Rectal smooth muscle tissue (tissue), 1 donor: ENCODE results near the gene KCNG2.

Source experiments
- H3K27ac ChIP-seq: one replicate; pipeline ENCODE4 v1.7.0; 2013; ENCODE audit warnings: low read depth, low read length, inconsistent platforms
- H3K27me3 ChIP-seq: one replicate; pipeline ENCODE4 v1.7.0; 2013; ENCODE audit warnings: low read length; ENCODE audit not compliant: control insufficient read depth, insufficient read depth
- H3K36me3 ChIP-seq: one replicate; pipeline ENCODE4 v1.7.0; 2013; ENCODE audit warnings: low read length; ENCODE audit not compliant: control insufficient read depth, insufficient read depth
- H3K4me1 ChIP-seq: one replicate; pipeline ENCODE4 v1.7.0; 2013; ENCODE audit warnings: low read length; ENCODE audit not compliant: control insufficient read depth, insufficient read depth
- H3K4me3 ChIP-seq: one replicate; pipeline ENCODE4 v1.7.0; 2013; ENCODE audit warnings: low read length
- H3K9ac ChIP-seq: one replicate; pipeline ENCODE4 v1.7.0; 2013; ENCODE audit warnings: low read length

Gene KCNG2

DNA sequence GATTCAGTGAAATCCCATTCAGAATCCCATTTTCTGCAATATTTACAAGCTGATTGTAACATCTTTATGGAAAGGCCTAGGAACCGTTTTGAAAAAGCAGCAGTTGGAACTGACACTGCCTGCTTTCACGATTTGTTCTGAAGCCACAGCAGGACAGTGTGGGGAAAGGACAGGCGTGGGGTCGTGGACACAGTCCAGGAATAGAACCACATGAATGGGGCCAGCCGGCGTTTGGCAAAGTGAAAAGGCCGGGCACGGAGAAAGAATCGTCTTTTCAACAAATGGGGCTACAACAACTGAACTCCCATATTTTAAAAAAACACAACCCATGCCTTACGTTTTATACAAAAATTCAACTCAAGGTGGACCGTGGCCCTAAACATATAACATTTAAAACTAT lies 84.0 kb downstream of the KCNG2 start:
- H3K27me3 ChIP-seq: no peaks in the 10 kb centered on the region
- H3K36me3 ChIP-seq: no peaks in the 10 kb centered on the region
- no peaks in the 10 kb centered on the region for H3K4me1 ChIP-seq
- no peak overlapping the region for H3K9ac ChIP-seq
- H3K27ac ChIP-seq: no peak overlapping the region
- H3K4me3 ChIP-seq: no peak overlapping the region

DNA sequence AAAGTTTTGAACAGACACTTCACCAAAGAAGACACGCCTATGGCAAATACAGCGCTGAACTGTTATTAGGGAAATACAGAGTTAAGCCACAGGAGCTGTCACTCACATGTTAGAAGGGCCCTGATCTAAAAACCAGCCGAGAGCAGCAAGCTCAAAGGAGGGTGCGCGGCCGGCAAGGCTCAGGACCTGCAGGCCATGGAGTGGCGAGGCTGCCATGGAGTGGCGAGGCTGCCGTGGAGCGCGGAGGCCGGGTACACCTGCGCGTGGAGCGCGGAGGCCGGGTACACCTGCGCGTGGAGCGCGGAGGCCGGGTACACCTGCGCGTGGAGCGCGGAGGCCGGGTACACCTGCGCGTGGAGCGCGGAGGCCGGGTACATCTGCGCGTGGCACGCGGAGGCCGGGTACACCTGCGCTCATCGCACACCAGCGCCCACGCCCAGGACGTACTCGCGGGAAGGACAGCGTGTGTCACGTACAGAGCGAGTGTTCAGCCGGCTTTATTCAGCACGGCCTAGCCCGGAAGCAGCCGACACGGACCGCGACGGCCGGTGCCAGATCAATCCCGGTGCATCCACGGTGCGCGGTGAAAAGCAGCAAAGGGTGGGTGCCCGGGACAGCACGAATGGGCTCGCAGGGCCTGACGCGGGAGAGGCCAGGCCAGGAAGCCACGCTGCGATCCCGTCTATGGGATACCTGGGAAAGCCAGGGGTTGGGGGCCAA lies 84.9 kb downstream of the KCNG2 start:
- no peak overlapping the region for H3K4me3 ChIP-seq
- H3K36me3 ChIP-seq: no peaks in the 10 kb centered on the region
- H3K9ac ChIP-seq: no peak overlapping the region
- H3K27ac ChIP-seq: no peak overlapping the region
- no peaks in the 10 kb centered on the region for H3K27me3 ChIP-seq
- no peaks in the 10 kb centered on the region for H3K4me1 ChIP-seq

DNA sequence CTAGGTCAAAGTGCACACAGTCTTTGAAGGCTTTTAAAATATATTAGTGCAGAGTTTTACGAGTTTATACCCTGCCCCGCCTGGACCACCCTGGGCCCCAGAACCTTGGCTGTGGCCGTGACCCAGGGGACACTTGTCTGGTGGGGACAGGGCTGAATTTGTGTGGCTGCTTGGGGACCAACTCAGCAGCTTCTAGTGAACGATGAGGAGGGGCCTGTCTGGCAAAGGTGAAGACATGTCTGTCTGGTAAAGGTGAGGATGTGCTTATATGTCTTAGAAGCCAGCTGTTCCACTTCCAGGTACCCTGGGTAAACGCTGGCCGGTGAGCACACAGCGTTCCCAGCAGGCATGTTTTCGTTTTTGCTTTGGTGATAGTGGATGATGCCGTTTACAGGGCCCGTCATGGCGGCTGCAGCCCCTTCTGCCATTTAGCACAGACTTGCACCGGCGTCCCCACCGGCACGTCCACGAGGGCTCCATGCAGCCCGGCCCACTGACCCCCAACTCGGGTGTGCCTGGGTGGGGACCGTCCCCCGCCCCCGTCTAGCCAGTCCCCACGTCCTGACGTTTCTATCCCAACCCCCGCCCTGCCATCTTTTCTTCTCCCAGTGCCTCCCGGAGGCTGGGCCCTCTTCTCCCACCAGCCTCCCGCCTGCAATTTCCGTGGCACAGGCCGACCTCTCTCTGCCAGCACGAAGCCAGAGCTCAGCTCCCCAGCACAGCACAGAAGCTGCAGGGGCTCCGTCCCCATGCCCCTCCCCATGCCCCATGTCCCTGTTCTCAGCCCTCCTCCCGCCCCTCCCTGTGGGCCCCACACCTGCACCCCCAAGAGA lies 85.9 kb downstream of the KCNG2 start:
- no peak overlapping the region for H3K4me3 ChIP-seq
- H3K4me1 ChIP-seq: no peaks in the 10 kb centered on the region
- no peaks in the 10 kb centered on the region for H3K27me3 ChIP-seq
- H3K27ac ChIP-seq: no peak overlapping the region
- no peak overlapping the region for H3K9ac ChIP-seq
- no peaks in the 10 kb centered on the region for H3K36me3 ChIP-seq

DNA sequence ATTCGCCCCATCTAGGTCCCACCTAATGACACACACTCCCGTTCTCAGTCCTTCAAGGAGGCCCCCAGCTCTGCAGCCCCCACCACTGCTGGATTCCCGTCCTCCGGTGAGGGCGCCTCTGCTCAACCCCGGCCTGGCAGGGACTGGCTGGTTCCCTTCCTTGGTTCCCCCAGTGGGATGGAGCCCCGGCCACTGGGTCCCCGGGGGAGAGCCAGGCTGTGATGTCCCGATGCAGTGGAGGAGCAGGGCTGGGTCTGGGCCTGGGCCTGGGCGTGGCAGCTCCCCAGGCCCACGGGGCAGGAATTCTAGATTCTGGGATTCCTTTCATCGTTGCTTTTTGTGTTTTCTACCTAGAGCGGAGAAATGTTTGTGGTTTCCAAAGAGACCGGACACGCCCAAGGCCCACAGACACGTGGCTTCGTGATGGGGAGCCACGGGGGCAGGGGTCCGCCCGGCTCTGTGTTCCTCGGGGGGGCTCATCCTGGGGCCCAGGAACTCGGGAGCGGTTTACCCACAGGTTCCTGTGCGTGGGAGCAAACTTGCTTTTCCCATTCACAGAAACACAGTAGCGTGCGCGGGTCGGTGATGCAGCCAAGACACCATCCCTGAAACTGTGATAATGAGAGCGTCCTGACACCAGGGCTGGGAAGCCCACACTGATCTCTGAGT lies 86.7 kb downstream of the KCNG2 start:
- H3K4me3 ChIP-seq: no peak overlapping the region
- H3K27ac ChIP-seq: no peak overlapping the region
- H3K9ac ChIP-seq: no peak overlapping the region
- H3K4me1 ChIP-seq: no peaks in the 10 kb centered on the region
- no peaks in the 10 kb centered on the region for H3K36me3 ChIP-seq
- H3K27me3 ChIP-seq: no peaks in the 10 kb centered on the region

DNA sequence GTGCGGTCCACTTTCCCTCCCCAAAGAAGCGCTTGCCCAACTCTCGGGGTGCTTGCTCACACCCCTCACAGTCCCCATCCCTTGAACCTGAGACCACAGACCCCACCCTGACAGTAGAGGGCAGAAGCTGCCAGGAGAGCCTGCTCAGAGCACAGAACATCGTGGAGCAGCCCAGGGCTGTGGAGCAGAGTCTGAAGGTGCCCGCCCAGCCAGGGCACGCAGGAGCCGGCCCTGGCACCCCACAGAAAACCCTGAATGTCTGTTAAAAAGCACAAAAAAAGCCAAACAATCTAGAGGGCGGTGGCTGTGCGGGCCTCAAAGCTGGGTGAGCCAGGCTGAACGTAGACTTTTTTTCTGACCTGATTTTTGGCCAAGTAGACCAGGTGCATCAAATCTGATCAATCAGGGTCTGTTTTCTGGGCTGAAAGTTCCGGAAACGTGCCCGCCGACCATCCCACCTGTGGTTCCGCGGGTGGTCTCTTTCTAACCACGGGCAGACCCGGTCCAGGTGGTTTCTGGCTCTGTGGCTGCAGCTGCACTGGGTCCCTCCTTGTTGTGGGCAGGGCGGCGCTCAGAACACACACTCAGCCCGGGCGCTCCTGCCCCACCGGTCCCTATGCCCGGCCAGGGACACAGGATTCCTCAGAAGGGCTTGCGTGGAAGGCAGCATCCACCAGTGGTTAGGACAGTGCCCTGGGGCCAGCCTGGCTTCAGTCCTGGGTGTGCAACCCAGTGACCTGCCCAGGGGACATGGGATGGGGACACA lies 87.4 kb downstream of the KCNG2 start:
- Histone ChIP-seq H3K4me3 (no peak overlapping the region), H3K36me3 (no peaks in the 10 kb centered on the region), H3K4me1 (no peaks in the 10 kb centered on the region), H3K27me3 (no peaks in the 10 kb centered on the region), H3K9ac (no peak overlapping the region), H3K27ac (no peak overlapping the region)

DNA sequence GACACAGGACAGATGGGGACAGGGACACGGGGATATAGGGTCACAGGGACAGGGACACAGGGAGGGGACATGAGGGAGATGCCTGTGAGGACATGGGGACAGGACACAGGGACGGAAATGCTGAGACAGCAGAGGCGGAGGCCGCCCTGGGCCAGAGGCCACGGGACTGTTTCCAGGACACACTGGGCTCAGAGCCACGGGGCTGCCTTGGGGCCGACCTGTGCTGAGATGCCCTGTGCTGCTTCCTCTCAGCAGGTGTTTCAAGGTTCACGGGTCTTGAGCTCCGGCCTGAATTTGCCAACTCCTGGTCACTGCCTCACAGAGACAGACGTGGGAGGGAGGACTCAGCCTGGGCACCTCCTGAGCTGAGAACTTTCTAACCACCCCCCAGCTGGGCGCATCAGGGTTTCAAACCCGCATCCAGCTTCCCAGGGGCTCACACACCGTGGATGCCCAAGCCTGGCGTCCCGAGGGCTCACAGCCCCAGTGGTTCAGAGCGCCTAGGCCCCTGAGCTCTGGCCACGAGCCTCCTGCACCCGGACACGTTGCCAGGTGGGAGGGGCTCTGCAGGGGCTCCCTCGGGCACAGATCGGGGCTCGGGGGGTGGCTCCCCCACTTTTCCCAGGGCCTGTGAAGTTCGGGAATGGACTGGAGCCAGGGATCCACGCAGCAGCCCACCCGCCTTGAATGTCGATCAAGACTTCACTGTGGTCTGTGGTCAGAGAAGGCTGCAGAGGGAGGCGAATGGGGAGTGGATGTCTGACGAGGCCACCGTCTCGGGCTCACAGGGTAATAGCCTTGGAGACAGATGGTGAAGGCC lies 89.7 kb downstream of the KCNG2 start:
- H3K27me3 ChIP-seq: no peaks in the 10 kb centered on the region
- H3K4me1 ChIP-seq: no peaks in the 10 kb centered on the region
- H3K4me3 ChIP-seq: no peak overlapping the region
- no peaks in the 10 kb centered on the region for H3K36me3 ChIP-seq
- H3K9ac ChIP-seq: no peak overlapping the region
- no peak overlapping the region for H3K27ac ChIP-seq

DNA sequence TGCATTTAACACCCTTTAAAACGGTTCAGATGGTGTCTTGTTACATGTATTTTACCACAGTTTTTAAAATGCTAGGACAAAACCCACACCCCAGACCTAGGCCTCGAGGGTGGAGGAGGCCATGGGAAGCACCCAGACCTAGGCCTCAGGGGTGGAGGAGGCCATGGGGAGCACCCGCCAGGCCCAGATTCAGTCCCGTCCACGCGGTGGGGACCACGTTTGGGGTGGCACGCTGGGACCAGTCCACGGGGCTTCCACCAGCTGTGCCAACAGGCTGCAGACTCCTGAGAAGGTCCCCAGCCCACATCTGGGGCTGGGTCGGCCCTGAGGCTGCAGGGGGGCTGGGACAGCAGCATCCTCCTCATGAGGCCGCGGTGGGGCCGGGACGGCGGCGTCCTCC lies 90.3 kb downstream of the KCNG2 start:
- no peaks in the 10 kb centered on the region for H3K36me3 ChIP-seq
- H3K9ac ChIP-seq: no peak overlapping the region
- no peaks in the 10 kb centered on the region for H3K27me3 ChIP-seq
- no peak overlapping the region for H3K27ac ChIP-seq
- no peak overlapping the region for H3K4me3 ChIP-seq
- H3K4me1 ChIP-seq: no peaks in the 10 kb centered on the region

DNA sequence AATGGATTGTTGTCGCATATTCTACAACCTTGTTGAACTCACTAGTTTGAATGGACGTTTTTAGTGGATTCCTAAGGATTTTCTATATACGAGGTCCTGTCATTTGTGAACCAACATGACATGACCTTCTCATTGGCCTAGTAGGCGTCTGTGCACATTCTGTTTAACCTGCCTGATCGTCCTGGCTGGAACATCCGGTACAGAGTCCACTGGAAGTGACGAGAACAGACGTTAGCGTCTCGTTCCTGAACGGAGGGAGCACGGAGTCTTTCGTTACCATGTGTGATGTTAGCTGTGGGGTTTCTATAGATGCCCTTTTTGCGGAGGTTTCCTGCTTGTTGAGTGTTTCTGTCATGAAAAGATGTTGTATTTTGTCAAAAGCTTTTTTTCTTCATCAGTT lies 91.8 kb downstream of the KCNG2 start:
- H3K27me3 ChIP-seq: no peaks in the 10 kb centered on the region
- no peak overlapping the region for H3K9ac ChIP-seq
- H3K27ac ChIP-seq: no peak overlapping the region
- no peak overlapping the region for H3K4me3 ChIP-seq
- no peaks in the 10 kb centered on the region for H3K4me1 ChIP-seq
- no peaks in the 10 kb centered on the region for H3K36me3 ChIP-seq

DNA sequence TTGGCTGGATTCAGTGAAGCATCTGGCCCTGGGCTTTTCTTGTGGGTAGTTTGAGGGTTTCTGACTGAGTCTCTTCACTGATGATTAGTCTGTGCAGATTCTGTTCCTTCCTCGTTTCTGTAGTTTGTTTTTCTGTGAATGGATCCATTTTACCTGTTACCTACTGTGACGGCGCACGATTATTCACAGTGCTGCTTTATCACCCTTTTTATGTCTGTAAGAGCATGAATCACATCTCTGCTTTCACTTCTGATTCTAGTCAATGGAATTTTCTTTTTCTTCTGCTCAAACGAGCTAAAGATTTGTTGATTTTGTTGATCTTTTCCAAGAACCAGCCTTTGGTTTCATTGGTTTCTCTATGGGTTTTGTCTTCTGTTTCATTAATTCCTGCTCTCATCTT lies 92.9 kb downstream of the KCNG2 start:
- Histone ChIP-seq H3K4me1 (no peaks in the 10 kb centered on the region), H3K36me3 (no peaks in the 10 kb centered on the region), H3K4me3 (no peak overlapping the region), H3K27me3 (no peaks in the 10 kb centered on the region), H3K9ac (no peak overlapping the region), H3K27ac (no peak overlapping the region)

DNA sequence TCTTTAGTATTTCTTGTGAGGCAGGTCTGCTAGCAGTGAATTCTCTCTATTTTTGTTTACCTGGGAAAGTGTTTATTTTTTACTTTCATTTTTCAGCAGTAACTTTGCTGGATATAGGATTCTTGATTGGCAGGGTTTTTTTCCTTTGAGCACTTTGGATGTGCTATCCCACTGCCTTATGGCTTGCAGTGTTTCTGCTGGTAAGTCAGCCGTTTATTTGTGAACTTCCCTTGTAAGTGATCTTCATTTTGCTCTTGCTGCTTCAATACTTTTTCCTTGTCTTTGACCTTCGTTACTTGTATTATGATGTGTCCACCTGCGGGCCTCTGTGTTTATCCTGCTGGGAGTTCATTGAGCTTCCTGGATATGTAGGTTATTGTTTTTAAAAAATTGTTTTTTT lies 99.0 kb downstream of the KCNG2 start:
- no peaks in the 10 kb centered on the region for H3K27me3 ChIP-seq
- no peak overlapping the region for H3K27ac ChIP-seq
- H3K4me3 ChIP-seq: no peak overlapping the region
- H3K9ac ChIP-seq: no peak overlapping the region
- H3K36me3 ChIP-seq: no peaks in the 10 kb centered on the region
- no peaks in the 10 kb centered on the region for H3K4me1 ChIP-seq

DNA sequence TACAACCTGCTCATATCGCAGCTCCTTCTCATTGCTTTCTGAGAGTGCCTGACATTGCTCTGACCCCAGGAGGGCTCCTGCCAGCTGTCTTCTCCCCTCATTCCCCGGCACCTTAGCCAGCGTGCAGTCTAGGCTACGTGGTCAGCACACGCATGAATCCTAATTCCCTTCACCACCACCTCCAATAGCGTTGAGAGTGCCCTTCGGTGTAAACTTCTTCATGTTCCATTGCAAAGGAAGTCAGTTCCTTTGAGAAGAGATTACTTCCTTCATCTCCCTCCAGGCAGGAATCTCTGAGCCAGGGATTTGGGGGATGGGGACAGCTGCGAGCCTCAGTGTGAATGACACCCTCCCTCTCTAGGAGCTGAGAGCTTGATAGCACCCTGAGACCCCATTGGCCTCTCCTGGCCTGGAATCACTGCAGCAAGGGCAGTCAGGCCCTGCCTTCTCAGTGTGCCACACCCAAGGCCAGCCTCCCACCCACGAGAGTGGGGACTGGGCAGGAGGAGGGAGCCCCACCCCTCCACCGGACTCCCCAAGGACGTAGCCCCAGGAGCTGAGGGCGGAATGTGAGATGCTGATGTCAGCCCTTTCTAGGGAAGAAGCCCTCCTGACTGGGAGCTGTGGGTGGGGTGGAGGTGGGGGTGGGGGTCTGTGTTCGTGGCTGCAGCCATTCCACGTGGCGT lies 100.3 kb downstream of the KCNG2 start:
- H3K36me3 ChIP-seq: no peaks in the 10 kb centered on the region
- H3K9ac ChIP-seq: no peak overlapping the region
- H3K4me1 ChIP-seq: no peaks in the 10 kb centered on the region
- no peak overlapping the region for H3K27ac ChIP-seq
- H3K4me3 ChIP-seq: no peak overlapping the region
- no peaks in the 10 kb centered on the region for H3K27me3 ChIP-seq
